ENCODE data around the gene GANAB.
A peak's percentile ranks its signal among the peaks of the same experiment; 100 is the strongest.

The GANAB gene

DNA sequence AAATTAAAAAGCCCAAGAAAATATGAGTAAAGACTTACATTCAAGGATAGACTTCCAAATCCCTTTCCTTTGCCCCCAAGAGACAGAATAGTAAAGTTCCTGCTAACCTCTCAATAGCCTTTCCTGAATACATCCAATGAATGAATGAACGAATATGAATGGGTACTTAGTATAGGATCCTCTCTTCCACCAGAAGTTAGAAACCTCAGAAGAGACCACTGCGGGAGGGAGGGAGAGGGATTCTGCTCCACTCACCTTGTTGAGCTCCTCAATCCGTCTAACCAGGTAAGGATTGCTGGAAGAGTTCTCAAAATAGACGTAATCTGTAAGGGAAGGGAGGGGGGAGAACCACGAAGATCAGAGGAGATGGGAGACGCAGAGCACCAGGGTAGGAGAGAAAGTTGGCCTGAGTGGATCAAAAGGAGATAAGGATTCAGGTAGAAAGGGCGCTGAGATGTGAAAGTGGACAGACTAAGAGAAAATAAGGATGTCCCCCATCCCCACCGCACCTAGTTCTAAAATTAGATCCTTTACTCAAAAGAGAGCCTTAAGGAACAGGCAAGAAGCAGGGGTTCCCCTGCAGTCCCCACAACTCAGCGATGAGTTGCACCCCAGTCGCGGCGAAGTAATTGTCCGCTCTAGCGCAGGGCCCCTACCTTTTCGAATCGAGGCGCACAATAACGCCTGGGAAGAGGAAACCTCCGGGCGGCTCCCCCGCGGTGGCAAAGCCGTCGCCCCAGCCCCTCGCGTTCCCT, 45.9 kb downstream of the GANAB start:
- H3K27me3 ChIP-seq (ENCODE audit: control insufficient read depth in 1 of 2, insufficient read depth in 2 of 2, low read length in 2 of 2): no peaks in the 10 kb centered on the region
- H3K36me3 ChIP-seq (ENCODE audit: control insufficient read depth in 2 of 2, insufficient read depth in 2 of 2, low read length in 2 of 2): peaks cover 25 to 28% of the 10 kb centered on the region in 2 donors
- H3K4me1 ChIP-seq (ENCODE audit: control insufficient read depth, insufficient read depth, low read length): peaks cover 51% of the 10 kb centered on the region
- H3K27ac ChIP-seq (ENCODE audit: low read length): peak overlapping the region; percentile 89
- H3K9me3 ChIP-seq (ENCODE audit: control insufficient read depth in 2 of 2, low read length in 2 of 2): no peaks in the 10 kb centered on the region
- H3K4me3 ChIP-seq (ENCODE audit: low read length in 2 of 2): peak overlapping the region; percentile 76 to 89
- peak overlapping the region; percentile 88 to 90 for H3K9ac ChIP-seq (ENCODE audit: low read length in 2 of 2)

DNA sequence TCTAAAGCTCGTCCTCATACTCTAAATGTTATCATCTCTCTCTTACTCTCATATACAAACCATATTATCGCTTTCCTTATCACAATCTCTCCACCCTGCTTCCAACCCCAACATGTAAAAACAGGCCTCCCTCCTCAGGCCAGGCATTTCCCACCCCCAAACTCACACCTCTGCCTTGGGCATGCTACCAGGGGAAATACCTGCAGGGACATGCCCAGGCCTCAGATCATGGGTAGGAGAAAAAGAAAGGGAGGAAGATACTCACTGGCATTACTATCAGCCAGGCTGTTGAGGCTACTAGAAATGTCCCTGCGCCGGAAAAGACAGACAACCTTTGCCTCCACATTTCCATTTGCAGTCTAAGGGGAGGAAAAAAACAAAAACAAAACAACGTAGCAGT, 46.5 kb downstream of the GANAB start:
- Histone ChIP-seq H3K4me1 (ENCODE audit: control insufficient read depth, insufficient read depth, low read length) (peaks cover 48% of the 10 kb centered on the region), H3K9me3 (ENCODE audit: control insufficient read depth in 2 of 2, low read length in 2 of 2) (no peaks in the 10 kb centered on the region), H3K27ac (ENCODE audit: low read length) (peak overlapping the region; percentile 89), H3K9ac (ENCODE audit: low read length in 2 of 2) (peak overlapping the region; percentile 88 to 90), H3K4me3 (ENCODE audit: low read length in 2 of 2) (peak overlapping the region; percentile 76 to 89), H3K36me3 (ENCODE audit: control insufficient read depth in 2 of 2, insufficient read depth in 2 of 2, low read length in 2 of 2) (peaks cover 32 to 34% of the 10 kb centered on the region in 2 donors), H3K27me3 (ENCODE audit: control insufficient read depth in 1 of 2, insufficient read depth in 2 of 2, low read length in 2 of 2) (no peaks in the 10 kb centered on the region)

DNA sequence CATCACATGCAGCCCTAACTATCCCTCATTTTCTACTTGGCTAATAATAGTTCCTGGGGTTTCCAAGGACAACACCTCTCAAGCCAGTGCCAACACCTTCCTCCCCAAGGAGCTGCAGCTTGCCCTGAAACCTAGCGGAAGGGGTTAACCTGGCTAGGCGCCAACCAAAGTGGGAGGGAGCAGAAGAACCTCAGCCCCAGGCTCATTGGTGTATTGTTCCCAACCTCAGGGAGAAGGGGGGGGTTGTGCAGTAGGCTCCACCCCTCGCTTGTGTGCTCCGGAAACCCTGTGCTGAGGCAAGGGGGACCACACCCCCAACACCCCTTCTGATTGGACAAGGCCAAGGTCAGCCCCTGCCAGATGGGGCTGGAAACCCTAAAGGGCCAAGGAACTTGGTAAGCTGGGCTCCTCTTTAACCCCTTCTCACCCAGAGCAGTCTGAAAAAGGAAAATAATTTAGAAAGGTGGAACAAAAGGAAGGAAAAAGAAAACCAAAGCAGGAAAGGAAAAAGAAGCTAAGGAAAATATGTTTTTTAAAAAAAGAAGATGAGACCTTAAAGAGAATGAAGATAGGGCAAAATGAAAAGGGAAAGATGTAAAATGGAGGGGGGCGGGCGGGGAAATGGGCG, 47.2 kb downstream of the GANAB start:
- Histone ChIP-seq H3K36me3 (ENCODE audit: control insufficient read depth in 2 of 2, insufficient read depth in 2 of 2, low read length in 2 of 2) (peaks cover 37 to 39% of the 10 kb centered on the region in 2 donors), H3K9me3 (ENCODE audit: control insufficient read depth in 2 of 2, low read length in 2 of 2) (no peaks in the 10 kb centered on the region), H3K27ac (ENCODE audit: low read length) (peak overlapping the region; percentile 89), H3K4me1 (ENCODE audit: control insufficient read depth, insufficient read depth, low read length) (peaks cover 48% of the 10 kb centered on the region), H3K4me3 (ENCODE audit: low read length in 2 of 2) (peak overlapping the region; percentile 76 to 89), H3K27me3 (ENCODE audit: control insufficient read depth in 1 of 2, insufficient read depth in 2 of 2, low read length in 2 of 2) (no peaks in the 10 kb centered on the region), H3K9ac (ENCODE audit: low read length in 2 of 2) (peak overlapping the region; percentile 88 to 90)

DNA sequence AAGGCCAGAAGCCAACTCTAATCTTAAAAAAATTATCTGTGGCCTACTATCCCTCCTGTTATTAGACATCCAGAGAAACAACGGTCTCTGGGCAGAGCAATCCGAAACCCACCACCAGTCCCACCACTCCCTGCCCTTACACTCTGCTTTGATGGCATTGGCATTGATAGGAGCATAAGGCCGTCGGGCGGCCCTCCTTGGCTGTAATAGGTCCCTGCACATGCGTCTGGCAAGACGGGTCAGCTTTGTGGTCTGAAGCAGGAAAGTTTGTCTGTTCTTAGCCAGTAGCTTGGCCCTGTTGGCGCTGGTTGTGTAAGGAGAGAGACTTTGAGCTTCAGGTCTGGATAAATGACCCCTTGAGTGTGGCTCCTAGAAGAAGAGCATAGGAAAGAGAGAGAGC, 51.3 kb downstream of the GANAB start:
- H3K27ac ChIP-seq (ENCODE audit: low read length): no peak overlapping the region
- no peaks in the 10 kb centered on the region for H3K9me3 ChIP-seq (ENCODE audit: control insufficient read depth in 2 of 2, low read length in 2 of 2)
- H3K4me1 ChIP-seq (ENCODE audit: control insufficient read depth, insufficient read depth, low read length): peaks cover 44% of the 10 kb centered on the region
- H3K36me3 ChIP-seq (ENCODE audit: control insufficient read depth in 2 of 2, insufficient read depth in 2 of 2, low read length in 2 of 2): peaks cover 44 to 48% of the 10 kb centered on the region in 2 donors
- no peak overlapping the region for H3K9ac ChIP-seq (ENCODE audit: low read length in 2 of 2)
- H3K27me3 ChIP-seq (ENCODE audit: control insufficient read depth in 1 of 2, insufficient read depth in 2 of 2, low read length in 2 of 2): no peaks in the 10 kb centered on the region
- H3K4me3 ChIP-seq (ENCODE audit: low read length in 2 of 2): no peak overlapping the region

DNA sequence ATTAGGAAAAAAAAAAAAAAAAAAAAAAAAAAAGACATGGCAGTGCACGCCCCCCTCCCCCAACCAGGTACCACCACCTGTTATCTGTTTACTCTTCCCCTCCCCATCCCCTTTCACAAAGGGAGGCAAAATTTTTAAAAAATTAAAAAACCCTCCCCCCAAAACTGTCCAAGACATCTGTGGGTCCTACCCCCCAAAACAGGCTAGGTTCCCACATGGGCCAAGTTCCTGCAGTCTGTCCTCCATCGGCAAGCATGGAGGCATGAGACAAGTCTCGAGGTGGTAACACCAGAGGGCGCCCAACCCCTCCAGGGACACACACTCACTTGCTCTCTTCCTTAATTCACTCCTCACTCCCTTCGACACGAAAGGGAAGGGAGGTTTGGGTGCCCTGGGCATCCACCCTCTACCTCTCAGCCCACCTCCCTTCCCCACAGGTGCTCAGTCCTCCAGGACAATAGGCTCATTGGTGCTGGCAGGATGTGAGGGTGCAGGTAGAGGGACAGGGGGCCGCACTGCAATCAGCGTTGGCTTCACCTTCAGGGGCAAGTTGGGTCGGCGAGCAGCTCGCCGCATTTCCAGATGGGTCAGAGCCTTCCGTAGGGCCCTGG, 52.9 kb downstream of the GANAB start:
- peaks cover 47 to 48% of the 10 kb centered on the region in 2 donors for H3K36me3 ChIP-seq (ENCODE audit: control insufficient read depth in 2 of 2, insufficient read depth in 2 of 2, low read length in 2 of 2)
- no peaks in the 10 kb centered on the region for H3K9me3 ChIP-seq (ENCODE audit: control insufficient read depth in 2 of 2, low read length in 2 of 2)
- H3K27ac ChIP-seq (ENCODE audit: low read length): peak overlapping the region; percentile 96
- H3K27me3 ChIP-seq (ENCODE audit: control insufficient read depth in 1 of 2, insufficient read depth in 2 of 2, low read length in 2 of 2): no peaks in the 10 kb centered on the region
- H3K4me3 ChIP-seq (ENCODE audit: low read length in 2 of 2): no peak overlapping the region
- H3K9ac ChIP-seq (ENCODE audit: low read length in 2 of 2): no peak overlapping the region
- H3K4me1 ChIP-seq (ENCODE audit: control insufficient read depth, insufficient read depth, low read length): peaks cover 33% of the 10 kb centered on the region

DNA sequence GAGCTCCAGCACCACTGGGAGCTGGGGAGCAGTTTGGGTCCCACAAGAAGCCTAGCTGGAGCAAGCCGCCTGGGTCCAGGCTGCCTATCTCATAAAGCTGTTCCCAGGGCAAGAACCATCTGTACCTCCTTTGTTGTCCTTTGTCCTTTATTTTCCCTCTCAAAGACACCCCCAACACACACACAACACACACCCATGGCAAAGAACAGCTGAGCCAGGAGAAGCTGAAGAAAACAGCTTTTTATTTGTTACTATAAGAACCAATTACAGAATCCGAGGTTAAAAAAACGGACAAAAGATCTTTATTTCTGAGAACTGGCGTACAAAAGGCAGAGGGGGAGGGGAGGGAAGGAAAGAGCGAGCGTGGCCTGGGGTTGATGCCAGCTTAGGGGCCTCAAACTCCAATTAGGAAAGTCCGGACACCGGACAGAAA, 53.4 kb downstream of the GANAB start:
- Histone ChIP-seq H3K27ac (ENCODE audit: low read length) (peak overlapping the region; percentile 96), H3K27me3 (ENCODE audit: control insufficient read depth in 1 of 2, insufficient read depth in 2 of 2, low read length in 2 of 2) (no peaks in the 10 kb centered on the region), H3K36me3 (ENCODE audit: control insufficient read depth in 2 of 2, insufficient read depth in 2 of 2, low read length in 2 of 2) (peaks cover 42 to 46% of the 10 kb centered on the region in 2 donors), H3K9ac (ENCODE audit: low read length in 2 of 2) (peak overlapping the region; percentile 67 to 91), H3K4me1 (ENCODE audit: control insufficient read depth, insufficient read depth, low read length) (peaks cover 27% of the 10 kb centered on the region), H3K9me3 (ENCODE audit: control insufficient read depth in 2 of 2, low read length in 2 of 2) (no peaks in the 10 kb centered on the region), H3K4me3 (ENCODE audit: low read length in 2 of 2) (no peak overlapping the region)

DNA sequence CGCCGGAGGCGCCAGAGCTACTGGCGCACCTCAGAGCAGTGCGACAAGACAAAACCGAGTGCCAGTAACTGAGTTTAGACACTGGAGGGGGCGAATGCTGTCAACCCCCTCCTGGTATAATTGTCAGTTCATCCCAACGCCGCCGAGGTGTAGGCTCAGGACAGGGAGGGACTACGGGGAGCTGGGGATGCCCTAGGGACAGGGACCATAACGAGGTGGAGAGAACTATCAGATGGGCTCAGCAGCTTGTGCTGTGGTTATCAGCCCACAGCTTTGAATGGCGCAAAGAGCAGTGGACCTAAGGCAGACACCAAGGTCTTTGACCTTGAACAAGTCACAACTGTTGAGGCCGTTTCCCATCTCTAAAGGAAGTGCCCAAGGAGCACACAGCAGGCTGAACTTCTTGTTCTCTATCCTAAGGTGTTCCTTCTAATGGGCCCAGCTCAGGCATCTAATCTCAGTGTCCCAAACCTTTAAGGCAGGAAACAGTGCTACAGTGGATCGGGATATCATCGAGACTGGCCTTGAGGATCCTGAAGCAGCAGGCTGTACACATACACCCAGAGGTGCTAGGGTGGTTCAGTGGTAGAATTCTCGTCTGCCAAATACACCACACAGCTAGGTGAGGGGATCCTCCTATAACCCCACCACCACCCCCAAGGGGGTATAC, 54.1 kb downstream of the GANAB start:
- H3K4me1 ChIP-seq (ENCODE audit: control insufficient read depth, insufficient read depth, low read length): peaks cover 27% of the 10 kb centered on the region

DNA sequence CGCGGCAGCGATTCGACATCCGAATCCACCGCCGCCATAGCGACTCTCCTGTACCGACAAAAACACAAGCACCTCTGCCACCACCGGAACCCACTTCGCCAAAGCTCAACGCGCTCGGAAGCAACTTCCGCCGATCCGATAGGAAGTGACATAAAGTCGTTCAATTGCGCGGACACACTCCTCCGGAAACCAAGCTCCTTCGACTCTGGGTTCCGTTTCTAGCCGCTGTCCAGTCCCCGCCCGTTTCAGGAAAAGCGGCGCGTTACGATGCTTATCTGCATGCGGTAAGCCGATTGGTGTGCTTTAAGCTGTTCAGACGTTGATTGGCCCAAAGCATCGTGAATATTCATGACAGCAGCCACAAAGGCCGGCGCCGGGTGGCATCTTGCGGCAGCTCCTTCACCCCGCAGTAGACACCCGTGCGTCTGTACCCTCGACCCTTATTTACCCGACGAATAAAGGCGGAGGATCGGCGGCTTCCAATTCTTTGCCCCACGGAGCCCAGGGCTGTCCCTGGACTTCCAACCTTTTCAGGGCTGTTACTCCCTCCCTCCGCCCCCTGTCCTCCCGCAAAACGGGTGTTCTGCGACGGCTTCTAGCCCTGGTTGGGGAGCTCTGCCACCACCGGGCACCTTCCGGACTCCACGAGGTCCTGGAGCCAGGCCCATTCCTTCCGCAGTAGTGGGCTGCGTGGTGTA, 54.8 kb downstream of the GANAB start, which contains the start of gene TUT1:
Gene TUT1 (minus strand): TSS at position 76 of the 698 bp plus-strand sequence. CDS start 38 bp downstream, at position 38.
- peak within 1 kb of the TSS; percentile 87 to 98 for H3K4me3 ChIP-seq (ENCODE audit: low read length in 2 of 2)
- peaks cover 27% of the 10 kb centered on the region for H3K4me1 ChIP-seq (ENCODE audit: control insufficient read depth, insufficient read depth, low read length)
- H3K9ac ChIP-seq (ENCODE audit: low read length in 2 of 2): peak within 1 kb of the TSS; percentile 97 to 99
- peak within 1 kb of the TSS; percentile 96 for H3K27ac ChIP-seq (ENCODE audit: low read length)
- H3K9me3 ChIP-seq (ENCODE audit: control insufficient read depth in 2 of 2, low read length in 2 of 2): no peaks in the 10 kb centered on the region
- H3K36me3 ChIP-seq (ENCODE audit: control insufficient read depth in 2 of 2, insufficient read depth in 2 of 2, low read length in 2 of 2): peaks cover 35 to 43% of the 10 kb centered on the region in 2 donors
- no peaks in the 10 kb centered on the region for H3K27me3 ChIP-seq (ENCODE audit: control insufficient read depth in 1 of 2, insufficient read depth in 2 of 2, low read length in 2 of 2)

More for the DNA sequence above, 54.1 kb downstream of the GANAB start:
- H3K4me3 ChIP-seq (ENCODE audit: low read length in 2 of 2): peak overlapping the region; percentile 62 to 87
- no peaks in the 10 kb centered on the region for H3K27me3 ChIP-seq (ENCODE audit: control insufficient read depth in 1 of 2, insufficient read depth in 2 of 2, low read length in 2 of 2)
- no peaks in the 10 kb centered on the region for H3K9me3 ChIP-seq (ENCODE audit: control insufficient read depth in 2 of 2, low read length in 2 of 2)
- H3K27ac ChIP-seq (ENCODE audit: low read length): peak overlapping the region; percentile 96
- H3K9ac ChIP-seq (ENCODE audit: low read length in 2 of 2): peak overlapping the region; percentile 67 to 91
- H3K36me3 ChIP-seq (ENCODE audit: control insufficient read depth in 2 of 2, insufficient read depth in 2 of 2, low read length in 2 of 2): peaks cover 38 to 47% of the 10 kb centered on the region in 2 donors

DNA sequence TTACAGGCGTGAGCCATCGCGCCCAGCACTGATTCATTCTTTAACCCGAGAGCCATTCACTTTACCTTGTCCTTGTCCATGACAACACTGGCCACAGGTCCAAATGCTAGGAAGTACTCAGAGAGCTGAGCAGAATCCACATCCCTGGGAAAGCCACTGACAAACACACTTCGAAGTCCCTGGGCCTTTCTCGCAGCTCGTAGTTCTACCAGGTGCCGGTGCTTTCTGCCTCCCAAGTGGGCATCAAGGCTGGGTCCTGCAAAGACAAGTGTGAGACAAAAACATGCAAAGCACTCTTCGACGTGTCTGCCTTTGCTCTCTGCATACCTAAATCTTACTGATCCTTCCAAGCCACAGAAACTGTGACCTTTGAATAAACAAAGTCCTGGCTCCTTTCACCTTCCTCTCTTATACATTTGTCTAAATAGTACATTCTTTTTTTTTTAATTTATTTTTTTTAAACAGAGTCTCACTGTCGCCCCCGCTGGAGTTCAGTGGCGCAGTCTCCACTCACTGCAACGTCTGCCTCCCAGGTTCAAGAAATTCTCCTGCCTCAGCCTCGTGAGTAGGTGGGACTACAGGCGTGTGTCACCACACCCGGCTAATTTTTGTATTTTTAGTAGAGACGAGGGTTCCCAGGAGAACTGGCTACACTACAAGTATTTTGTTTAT, 57.3 kb downstream of the GANAB start:
- Histone ChIP-seq H3K4me3 (ENCODE audit: low read length in 2 of 2) (no peak overlapping the region), H3K27ac (ENCODE audit: low read length) (no peak overlapping the region), H3K9me3 (ENCODE audit: control insufficient read depth in 2 of 2, low read length in 2 of 2) (no peaks in the 10 kb centered on the region), H3K9ac (ENCODE audit: low read length in 2 of 2) (no peak overlapping the region), H3K27me3 (ENCODE audit: control insufficient read depth in 1 of 2, insufficient read depth in 2 of 2, low read length in 2 of 2) (no peaks in the 10 kb centered on the region), H3K4me1 (ENCODE audit: control insufficient read depth, insufficient read depth, low read length) (peaks cover 27% of the 10 kb centered on the region), H3K36me3 (ENCODE audit: control insufficient read depth in 2 of 2, insufficient read depth in 2 of 2, low read length in 2 of 2) (peaks cover 21 to 24% of the 10 kb centered on the region in 2 donors)

Measured in stomach smooth muscle (tissue), 2 donors.